Ammon's horn (tissue), 1 donor: ENCODE data around the gene TMEM87A.
"Not testable (repeated sequence)": the region's sequence is repeated elsewhere in the genome, so short reads cannot be mapped to it uniquely, and the experiment has no call there.

Source experiments
- DNase-seq: peaks from one replicate; pipeline ENCODE4 v3.0.0-alpha.2; 2016; ENCODE audit warnings: low spot score

Gene TMEM87A, protein sequence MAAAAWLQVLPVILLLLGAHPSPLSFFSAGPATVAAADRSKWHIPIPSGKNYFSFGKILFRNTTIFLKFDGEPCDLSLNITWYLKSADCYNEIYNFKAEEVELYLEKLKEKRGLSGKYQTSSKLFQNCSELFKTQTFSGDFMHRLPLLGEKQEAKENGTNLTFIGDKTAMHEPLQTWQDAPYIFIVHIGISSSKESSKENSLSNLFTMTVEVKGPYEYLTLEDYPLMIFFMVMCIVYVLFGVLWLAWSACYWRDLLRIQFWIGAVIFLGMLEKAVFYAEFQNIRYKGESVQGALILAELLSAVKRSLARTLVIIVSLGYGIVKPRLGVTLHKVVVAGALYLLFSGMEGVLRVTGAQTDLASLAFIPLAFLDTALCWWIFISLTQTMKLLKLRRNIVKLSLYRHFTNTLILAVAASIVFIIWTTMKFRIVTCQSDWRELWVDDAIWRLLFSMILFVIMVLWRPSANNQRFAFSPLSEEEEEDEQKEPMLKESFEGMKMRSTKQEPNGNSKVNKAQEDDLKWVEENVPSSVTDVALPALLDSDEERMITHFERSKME

DNA sequence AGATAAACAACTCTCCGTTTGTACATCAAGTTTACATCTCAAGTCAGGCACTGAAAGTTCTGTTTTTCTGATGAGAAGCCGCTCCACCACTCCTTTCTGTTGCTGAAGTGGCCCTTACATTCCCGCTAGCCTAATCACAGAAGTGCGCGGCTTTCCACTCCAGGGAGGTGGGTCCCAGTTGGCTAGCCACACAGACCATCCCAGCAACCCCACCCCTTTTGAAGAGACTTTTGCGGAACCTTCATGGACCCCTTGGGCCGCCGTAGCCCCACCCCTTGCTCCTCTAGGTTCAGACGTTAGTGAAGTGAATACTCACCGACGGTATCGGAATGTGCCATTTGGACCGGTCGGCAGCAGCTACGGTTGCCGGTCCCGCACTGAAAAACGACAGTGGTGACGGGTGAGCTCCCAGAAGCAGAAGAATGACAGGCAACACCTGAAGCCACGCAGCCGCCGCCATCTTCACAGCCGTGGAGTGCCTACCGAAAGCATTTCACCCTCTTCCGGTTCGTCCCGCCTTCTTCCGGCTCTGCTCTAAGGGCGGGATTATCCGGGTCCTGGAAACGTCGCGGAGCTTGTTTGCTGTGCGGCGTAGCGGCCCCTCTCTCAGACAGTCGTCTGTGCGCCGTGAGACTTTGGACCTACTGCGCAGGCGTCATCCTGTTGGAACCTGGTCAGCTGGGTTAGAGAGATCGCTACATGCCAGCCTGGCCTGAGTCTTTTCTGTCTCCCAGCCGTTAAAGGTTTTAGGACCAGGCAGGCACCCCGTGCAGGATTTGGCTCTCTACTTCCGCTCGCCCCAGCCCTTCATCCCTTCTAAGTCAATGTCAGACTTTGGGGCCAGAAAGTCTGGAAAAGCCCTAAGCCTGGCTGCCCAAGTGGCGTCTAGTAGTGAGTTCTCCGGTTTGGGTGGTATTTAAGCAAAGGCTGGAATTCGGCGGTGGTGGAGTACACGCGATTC, at the start of gene TMEM87A, which contains the start of gene GANC:
Gene TMEM87A, minus strand, starts transcription at position 495 of the 961 bp plus-strand sequence. Its CDS starts 35 bp downstream, at position 460.
Gene GANC, plus strand, starts transcription at position 263 of the 961 bp plus-strand sequence. CDS start 1,281 bp downstream, outside the sequence.
- DNase-seq, result peak; percentile 98

DNA sequence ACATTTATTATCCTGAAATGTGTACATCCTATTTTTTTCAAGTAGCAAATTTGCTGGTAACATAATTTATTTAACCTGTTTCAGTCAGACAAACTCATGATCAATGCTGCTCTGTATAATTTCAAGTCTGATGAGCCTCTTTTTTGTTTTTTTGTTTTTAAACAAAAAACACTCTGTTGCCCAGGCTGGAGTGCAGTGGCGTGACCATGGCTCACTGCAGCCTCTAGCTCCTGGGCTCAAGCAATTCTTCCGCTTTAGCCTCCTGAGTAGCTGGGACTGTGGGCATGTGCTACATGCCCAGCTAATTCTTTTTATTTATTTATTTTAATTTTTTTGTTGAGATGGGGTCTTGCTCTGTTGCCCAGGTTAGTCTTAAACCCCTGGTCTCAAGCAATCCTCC, 46.0 kb upstream of the TMEM87A start:
- no peak for DNase-seq

DNA sequence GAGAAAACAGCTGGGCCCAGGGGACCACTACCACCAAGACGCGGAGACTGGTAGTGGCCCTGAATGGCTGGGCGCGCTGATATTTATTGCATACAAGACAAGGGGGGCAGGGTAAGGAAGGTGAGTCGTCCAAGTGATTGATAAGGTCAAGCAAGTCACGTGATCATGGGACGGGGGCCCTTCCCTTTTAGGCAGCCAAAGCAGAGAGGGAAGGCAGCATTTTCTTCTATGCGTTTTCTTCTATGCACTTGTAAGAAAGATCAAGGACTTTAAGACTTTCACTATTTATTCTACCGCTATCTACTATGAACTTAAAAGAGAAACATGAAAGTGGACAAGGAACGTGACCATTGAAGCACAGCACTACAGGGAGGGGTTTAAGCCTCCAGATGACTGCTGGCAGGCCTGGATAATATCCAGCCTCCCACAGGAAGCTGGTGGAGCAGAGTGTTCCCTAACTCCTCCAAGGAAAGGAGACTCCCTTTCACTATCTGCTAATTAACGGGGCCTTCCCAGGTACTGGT, 43.1 kb upstream of the TMEM87A start:
- not testable (repeated sequence) for DNase-seq

DNA sequence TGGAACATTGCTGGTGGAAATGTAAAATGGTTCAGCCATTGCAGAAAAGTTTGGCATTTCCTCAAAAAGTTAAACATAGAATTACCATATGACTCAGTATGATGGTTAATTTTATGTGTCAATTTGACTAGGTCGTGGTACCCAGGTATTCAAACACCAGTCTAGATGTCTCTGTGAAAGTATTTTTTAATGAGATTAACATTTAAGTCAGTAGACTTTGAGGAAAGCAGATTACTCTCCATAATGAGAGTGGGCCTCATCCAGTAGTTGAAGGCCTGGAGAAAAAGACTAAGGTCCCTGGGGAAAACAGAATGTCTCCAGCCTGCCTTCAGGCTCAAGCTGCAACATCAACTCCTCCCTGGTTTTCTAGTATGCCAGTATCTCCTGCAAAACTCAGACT, 42.3 kb upstream of the TMEM87A start:
- DNase-seq, result no peak

DNA sequence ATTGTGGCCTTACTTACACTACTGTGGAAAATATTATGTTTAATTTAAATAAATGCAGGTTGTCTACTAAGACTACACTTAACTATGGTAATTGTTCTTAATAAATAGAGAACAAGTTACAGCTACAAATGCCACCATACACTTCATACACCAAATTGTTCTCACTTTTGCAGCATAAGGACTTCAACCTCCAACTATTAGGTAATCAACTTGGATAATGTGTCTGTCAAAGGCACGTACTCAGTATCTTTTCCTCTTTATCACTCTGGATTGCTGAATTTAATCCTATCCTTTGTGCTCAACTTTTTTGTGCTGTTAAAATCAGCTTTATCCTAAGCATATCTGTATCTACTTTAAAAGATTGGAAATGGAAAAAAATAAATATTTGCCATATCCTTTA, 41.6 kb upstream of the TMEM87A start:
- DNase-seq, result no peak

DNA sequence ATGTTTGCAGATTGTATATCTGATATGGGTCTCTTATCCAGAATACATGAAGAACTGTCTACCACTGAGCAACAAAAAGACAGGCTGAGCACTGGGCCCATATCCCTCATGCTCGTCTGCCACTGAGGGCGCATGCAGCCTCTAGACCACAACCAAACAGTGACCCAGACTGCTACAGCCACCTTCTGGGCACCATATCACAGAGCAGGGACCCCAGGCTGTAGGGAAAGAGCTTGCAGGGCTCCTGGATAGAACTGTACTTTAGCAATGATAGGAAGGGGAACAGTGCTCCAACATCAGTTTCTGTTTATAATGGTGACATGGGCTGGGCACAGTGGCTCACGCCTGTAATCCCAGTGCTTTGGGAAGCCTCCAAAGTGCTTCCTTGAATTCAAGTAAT, 40.2 kb upstream of the TMEM87A start:
- DNase-seq, result no peak

DNA sequence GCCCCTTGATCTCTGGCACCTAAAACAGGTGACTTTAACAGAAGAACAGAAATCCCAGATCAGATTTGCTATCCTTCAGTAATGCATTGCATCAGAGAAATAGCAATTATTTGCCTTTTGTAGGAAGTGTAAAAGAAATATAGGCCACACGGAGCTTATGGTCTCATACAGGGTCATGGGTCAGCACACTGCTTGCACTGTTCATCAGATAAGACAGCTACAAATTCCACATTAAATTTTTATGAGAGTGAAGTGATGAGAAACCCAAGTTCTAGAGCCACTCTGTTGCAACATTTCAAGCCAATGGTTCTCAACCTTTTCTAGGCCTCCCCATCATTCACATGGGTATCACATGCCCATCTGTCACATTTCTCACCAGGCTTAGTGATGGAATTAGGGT, 33.4 kb upstream of the TMEM87A start:
- DNase-seq, result no peak

DNA sequence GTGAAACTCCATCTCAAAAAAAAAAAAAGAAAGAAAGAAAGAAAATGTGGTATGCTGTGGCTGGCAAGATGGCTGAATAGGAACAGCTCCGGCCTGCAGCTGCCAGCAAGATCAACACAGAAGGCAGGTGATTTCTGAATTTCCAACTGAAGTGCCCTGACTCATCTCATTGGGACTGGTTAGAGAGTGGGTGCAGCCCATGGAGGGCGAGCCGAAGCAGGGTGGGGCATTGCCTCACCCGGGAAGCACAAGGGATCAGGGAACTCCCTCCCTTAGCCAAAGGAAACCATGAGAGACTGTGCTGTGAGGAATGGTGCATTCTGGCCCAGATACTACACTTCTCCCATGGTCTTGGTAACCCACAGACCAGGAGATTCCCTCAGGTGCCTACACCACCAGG, 27.8 kb upstream of the TMEM87A start:
- not testable (repeated sequence) for DNase-seq

DNA sequence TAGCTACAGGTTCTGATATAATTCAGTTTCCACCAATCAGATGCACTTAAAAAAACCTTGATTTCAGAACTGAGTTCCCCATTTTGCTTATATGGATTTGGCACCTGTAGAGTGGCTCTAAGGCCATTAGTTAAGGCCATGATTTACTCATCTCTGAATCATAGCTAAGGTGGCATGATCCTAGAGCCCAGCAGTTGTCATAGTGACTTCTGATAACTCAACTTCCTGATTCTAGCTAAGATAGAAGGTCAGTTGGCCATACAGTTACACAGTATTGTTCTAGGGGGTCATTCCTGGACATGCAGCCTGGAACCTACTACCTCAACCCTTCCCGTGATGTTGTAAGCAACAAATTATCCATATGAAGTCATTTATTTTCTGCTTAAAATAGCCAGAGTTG, 15.9 kb upstream of the TMEM87A start:
- no peak for DNase-seq

DNA sequence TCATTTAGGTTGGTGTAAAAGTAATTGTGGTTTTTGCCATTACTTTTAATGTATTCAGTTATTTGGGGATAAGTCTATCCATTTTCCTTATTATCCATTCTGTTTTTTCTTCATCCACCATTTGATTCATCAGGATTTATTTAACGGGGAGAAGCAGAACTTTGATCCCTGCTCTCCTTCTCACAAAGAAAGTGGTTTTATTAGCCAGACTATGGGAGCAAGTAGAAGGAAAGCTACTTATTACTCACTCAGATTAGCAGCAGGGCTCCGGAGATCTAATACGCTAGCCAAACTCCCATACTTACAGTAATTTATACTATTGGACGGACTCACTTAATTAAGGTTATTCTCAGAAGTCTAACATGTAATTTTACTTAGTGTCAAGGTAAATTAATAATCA, 14.7 kb upstream of the TMEM87A start:
- DNase-seq, result no peak

DNA sequence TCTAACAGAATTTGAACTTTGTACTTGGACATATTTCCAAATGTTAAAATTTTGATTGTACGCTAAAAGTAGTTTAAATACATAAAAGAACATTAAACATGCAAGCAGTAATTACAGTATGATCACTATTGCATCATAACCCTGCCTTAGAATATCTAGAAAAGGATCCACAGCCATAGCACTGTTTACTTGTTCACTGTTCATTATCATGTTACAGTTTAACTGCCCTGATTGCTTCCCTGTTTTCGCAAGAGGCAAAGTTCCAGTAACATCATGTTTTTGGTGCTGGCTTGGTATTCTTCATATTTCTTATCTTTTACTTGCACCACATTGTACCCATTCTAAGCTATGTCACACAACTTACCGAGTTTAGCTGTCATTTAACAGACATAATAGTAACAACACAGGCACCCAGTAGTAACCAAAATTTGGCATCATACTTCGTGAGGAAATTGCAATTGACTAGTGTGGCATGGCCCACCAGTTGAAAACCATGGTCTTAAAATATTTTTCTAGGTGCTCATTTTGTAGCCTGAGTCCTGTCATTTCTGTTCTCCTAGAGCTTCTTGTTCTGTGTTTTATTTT, 13.3 kb upstream of the TMEM87A start:
- DNase-seq, result no peak

DNA sequence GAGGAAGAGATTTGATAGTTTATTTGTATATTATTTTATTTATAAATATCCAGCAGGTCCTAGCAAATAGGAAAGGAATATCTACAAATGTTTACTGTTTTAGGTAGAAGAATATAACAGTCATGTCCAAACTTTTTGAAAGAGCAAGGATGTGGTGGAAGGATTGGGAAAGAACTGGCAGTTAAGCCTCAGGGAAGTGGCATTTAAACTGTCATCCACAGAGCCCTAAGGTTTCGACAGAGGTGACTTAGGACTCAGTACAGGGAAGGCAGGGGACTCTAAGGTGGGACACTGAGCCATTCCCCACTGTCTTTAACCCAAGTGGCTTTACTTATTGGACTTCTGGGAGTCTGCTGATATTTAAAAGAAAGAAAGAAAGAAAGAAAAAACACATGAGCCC, 11.8 kb upstream of the TMEM87A start:
- no peak for DNase-seq

DNA sequence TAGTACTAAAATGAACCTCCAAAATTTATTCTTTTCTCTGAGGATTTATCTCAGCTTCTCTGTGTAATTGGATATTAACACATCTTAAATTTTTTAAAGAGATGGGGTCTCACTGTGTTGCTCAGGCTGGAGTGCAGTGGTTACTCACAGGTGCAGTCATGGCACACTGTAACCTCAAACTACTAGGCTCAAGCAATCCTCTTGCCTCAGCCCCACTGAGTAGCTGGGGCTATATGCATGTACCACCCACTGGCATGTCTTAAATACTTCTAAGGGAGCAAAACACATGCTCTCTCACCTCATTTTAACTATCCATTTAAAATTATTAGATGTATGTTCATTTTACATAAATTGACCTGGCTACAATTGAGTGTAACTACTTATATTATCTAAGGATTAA, 11.3 kb upstream of the TMEM87A start:
- DNase-seq, result no peak

DNA sequence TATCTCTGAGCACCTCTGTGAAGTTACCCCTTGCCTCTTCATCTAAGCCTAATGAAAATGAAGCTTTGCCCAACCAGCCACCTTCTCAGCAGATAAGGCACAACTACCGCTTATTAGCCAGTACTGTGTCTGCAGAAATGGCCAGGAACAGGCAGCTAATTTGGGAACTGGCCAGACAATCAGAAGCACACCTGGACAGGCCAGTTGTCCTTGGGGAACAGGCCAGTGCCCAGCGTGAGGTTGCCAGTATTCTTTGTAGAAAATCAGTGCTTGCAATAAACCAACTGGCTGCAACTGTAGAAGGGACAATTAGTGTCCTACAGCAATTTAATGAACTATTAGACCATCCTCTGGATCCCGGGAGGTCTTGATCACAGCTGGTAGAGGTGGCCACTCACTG, 10.4 kb upstream of the TMEM87A start:
- no peak for DNase-seq

DNA sequence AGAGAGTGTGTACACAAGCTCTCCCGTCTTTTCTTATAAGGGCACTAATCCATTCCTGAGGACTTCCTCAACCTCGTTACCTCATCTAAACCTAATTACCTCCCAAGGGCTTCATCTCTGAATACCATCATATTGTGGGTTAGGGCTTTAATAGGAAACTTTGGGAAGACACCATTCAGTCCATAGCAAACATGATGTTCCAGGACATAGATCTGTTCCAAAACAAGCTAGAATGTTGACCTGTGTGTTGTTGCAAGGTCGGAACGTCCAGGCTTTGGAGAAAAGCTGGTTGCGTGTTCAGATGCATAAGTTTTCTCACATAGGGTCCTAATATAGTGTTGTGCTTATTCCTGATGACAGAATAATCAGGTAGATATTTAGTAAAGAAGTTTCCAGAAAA, 9.7 kb upstream of the TMEM87A start:
- no peak for DNase-seq

DNA sequence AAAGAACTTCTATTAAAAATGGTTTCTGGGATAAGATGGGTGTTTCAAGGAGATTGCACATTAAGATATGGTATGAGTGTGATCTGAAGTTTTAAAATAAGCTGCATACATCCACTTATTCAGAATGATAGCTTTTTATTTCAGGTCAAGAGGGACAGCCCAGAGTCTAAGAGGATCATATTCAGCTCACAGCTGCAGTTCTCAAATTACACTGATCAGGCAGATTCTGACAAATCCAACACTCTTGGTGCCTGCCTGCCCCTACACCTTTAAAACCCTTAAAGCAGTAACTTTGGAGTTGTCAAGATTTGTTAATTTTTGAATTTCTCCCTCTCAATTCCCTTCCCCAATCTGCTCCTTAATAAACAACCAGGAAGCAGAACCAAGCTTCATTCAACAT, 9.1 kb upstream of the TMEM87A start:
- no peak for DNase-seq

DNA sequence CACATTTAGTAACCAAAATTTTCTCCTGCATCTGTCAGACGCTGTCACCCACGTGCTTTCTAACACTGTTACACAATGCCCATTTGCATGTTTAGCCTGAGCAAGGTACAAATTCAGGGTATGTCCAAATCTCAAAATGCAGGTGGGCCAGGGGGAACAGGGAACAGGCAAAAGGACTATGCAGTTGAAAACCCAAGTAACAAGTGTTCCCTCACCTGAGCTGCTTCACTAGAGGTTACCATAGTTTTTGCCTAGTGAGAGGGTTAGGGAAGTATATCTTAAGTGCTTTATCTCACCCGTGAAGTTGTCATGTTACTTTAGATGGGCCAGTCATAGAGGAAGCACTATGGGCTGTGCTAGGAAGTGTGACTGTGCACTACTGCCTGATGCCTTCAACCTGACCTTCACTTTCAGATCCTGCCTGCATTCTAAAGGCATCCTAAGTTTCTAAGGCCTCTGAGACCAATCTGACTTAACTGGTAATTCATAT, 6.0 kb upstream of the TMEM87A start:
- no peak for DNase-seq

DNA sequence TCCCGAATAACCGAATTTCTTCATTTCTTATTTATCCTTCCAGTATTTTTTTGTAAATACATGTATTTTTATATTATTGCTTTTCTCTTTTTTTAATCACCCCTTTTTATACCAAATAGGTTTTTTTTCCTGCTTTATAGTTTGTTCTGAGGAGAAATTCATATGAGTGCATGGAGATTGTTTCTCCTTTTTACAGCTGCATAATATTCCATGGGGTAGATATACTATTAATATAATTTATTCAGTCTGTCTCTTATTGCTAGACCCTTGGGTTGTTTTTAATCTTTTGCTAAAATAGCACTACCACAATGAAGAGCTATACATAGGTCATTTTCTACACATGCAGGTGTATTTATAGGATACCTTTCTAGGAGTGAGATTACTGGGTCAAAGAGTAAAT, 3.5 kb upstream of the TMEM87A start:
- DNase-seq, result no peak

DNA sequence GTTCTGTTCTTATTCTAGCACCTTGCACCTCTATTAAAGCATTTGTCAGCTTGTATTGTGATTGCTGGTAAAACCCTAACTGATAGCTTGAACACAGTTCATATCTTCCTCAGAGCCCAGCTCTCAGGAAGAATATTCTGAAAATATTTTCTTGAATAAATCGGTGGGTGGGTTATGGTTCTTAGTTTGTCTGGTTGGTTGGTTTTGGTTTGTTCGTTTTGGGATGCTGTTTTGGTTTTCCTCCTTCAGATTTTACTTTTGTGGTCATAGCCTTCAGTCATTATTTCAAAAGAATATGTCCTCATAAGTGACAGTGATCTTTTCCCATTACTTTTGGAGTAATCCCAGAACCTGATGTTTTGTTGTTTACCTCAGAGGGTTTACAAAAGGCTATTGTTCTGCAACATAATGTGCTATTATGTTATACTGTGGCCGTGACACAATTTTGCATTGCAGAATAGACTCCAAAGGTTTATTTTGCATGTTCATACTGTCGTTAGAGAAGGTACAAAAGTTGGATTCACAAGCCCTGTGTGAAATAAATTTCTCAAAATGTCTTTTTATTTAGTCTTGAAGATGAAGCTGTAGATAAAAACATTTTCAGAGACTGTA, 2.7 kb upstream of the TMEM87A start:
- DNase-seq, result peak; percentile 45

DNA sequence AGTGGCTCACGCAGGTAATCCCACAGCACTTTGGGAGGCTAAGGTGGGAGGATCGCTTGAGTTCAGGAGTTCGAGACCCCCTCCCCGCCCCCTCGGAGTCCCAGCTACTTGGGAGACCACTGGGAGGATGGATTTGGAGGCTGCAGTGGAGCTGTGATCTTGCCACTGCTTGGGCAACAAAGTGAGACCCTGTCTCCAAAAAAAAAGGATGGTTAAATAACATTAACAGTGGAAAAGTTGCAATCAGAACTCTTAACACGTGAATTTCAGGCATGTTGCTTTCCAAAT, 1.4 kb upstream of the TMEM87A start:
- no peak for DNase-seq

DNA sequence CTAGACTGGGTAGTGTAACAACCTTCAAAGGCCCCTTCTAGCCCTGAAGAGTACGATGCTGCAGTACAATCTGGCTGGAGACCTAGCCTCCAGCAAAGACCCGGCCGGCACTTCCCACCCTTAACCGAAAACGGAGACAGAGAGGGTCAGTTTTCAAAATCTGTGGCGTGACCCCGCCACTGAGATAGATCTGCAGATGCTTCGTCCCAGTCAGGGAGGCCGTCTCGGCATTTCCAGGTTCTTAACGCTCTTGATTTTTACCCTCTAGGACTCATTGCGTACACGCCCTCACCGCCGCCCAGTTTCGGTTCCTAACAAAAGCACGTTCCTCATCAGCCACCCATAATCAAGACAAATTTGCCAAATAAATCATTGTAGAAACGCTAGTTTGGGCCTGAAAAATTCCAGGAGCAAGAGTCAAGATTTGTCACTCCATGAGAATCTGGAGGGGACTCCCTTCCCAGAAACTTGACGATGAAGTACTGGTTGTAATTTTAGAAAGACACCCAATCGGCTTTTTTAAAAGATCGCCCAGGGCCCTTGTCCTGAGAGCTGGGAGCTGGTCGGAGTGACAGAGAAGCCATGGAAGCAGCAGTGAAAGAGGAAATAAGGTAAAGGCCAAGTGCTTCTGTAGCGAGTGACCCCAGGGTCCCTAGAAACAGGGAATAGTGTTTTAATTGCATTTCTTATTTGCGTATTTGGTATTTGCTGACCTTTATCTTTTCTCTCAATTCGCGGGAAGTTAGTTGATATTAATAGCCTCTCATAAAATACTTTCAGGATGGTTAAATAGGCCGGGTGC, 868 bp upstream of the TMEM87A start:
- DNase-seq, result peak; percentile 65
